Tibial nerve (tissue), 4 donors: ENCODE results near the gene WDR73.

Experiments used
- EP300 ChIP-seq, 2 donors: sonication (generic); formaldehyde crosslinking; IDR thresholded peaks; one replicate each; pipeline ENCODE4 v1.6.1; 2017; ENCODE audit warnings: antibody characterized with exemption in 2 of 2, mild to moderate bottlenecking in 1 of 2
- TF ChIP-seq, protein P1 (sequence below), 5 experiments: fragments of 200-600 bp in 3 of 5; fragments of 450-650 bp in 2 of 5; sonication (generic) in 3 of 5; IDR thresholded peaks; one replicate each; pipeline ENCODE4 v1.5.1; 2016 to 2019; ENCODE audit warnings: antibody characterized with exemption in 5 of 5, mild to moderate bottlenecking in 3 of 5, moderate library complexity in 2 of 5

DNA sequence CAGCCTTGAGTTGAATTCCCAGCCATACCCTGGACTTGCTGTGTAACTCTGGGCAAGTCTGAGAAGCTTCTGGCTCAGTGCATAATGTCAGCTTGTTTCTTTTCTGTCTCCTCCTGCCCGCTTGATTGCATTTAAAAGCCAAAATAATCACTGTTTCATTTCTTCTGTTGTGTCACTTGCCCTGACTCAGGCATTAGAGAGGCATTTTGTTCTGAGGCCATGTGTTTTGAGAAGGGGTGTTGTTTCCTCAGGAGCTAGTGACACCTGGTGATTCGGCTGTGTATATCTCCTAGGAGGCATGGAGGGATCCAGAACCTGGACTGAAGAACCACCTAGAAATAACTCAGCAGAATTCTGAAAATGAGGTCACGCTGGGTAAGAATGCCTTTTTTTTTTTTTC, 16.0 kb downstream of the WDR73 start:
- TF ChIP-seq, protein P1, sequence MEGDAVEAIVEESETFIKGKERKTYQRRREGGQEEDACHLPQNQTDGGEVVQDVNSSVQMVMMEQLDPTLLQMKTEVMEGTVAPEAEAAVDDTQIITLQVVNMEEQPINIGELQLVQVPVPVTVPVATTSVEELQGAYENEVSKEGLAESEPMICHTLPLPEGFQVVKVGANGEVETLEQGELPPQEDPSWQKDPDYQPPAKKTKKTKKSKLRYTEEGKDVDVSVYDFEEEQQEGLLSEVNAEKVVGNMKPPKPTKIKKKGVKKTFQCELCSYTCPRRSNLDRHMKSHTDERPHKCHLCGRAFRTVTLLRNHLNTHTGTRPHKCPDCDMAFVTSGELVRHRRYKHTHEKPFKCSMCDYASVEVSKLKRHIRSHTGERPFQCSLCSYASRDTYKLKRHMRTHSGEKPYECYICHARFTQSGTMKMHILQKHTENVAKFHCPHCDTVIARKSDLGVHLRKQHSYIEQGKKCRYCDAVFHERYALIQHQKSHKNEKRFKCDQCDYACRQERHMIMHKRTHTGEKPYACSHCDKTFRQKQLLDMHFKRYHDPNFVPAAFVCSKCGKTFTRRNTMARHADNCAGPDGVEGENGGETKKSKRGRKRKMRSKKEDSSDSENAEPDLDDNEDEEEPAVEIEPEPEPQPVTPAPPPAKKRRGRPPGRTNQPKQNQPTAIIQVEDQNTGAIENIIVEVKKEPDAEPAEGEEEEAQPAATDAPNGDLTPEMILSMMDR (IDR thresholded peaks at IDR 0.05): no peak
- no peak for TF ChIP-seq EP300 (IDR thresholded peaks at IDR 0.05)
